ENCODE measurements around the gene SIRT7.
"Not testable (repeated sequence)": the region's sequence is repeated elsewhere in the genome, so short reads cannot be mapped to it uniquely, and the experiment has no call there.

Gene SIRT7

DNA sequence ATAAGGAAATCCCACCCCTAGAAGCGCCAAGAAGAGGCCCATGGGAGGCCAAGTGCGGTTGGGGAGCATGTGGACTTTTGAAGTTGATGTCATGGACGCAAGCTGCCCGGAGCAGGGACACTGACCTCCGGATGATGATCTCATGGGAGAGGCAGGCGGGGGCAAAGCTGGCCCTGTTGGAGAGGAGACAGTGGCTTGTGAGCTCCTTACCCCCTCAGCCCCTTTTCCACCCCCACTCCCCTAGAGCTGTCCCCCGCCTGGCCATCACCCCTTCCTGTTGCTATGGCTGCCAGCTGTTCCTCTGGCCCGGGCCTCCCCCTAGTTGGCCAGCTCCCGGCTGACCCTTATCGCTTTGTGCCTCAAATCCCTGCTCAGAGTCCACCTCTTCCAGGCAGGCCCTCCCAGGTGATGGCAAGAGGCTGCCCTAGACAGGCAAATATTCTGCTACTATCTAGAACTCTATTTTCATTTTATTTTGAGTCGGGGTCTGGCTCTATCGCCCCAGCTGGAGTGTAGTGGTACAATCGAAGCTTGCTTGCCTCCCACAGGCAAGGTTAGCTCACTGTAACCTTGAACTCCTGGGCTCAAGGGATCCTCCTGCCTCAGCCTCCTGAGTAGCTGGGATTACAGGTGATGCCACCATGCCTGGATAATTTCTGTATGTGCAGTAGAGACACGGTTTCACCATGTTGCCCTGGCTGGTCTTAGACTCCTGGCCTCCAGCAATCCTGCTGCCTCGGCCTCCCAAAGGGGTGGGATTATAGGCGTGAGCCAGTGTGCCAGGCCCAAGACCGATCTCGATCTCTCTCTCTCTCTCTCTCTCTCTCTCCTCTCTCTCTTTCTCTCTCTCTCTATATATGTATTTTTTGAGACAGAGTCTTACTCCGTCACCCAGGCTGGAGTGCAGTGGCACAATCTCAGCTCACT lies 36.4 kb upstream of the SIRT7 start:
- no peak for DNase-seq

DNA sequence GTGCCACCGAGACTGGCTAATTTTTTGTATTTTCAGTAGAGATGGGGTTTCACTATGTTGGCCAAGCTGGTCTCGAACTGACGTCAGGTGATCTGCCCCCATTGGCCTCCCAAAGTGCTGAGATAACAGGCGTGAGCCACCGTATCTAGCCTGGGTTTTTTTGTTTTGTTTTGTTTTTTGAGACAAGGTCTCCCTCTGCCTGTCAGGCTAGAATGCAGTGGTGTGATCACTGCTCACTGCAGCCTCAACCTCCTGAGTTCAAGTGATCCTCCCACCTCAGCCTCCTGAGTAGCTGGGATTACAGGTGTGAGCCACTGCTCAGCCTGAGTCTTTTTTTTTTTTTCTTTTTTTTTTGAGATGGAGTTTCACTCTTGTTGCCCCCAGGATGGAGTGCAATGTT lies 35.5 kb upstream of the SIRT7 start:
- not testable (repeated sequence) for DNase-seq

DNA sequence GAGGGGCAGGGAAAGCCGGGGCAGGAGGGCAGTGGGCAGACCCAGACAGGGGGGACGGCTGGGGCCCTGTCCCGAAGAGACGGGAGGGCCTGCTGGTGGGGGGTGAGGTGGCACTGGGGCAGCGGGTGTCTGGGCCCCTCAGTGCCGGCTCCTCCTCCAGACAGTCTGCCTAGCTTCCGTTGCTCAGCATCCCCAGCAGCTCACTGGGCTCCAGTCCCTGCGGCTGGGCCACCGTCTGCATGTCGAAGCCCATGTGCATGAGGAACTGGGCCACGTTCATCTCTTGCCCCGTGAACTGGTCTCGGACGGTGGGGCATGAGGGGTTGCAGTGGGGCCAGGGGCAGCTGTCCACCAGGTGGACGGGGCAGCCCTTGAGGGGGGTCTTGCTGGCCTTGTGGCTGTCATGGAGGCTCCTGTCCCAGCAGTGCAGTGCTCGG lies 34.8 kb upstream of the SIRT7 start:
- no peak for DNase-seq

DNA sequence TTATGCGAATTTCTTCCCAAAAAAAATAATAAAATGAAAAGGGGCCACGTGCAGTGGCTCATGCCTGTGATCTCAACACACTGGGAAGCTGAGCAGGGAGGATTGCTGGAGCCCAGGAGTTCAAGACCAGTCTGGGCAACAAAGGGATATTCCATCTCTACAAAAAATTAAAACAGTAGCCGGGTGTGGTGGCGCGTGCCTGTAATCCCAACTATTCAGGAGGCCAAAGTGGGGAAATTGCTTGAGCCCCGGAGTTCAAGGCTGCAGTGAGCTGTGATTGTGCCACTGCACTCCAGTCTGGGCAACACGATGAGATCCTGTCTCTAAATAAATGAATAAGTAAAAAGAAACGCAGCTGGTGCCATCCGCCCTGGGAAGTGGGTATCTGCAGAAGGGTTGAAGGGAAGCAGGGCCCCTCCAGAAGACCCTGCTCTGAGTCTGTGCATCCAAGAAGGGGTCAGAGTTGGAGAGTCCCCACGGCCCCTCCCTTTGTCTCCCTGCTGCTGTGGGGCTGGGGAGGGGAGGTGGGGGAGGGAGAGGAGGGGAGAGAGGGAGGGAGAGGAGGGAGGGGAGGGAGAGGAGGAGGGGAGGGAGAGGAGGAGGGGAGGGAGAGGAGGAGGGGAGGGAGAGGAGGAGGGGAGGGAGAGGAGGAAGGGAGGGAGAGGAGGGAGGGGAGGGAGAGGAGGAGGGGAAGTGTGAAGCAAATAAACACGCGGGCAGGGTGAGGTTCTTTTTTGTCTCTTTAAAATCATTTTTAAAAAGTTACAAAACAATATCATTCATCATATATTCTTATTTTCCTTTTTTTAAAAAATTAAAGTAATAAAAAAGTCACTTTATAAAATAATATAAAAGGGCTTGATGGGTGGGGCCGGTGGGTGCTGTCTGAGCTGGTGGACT lies 34.1 kb upstream of the SIRT7 start:
- DNase-seq = no peak

DNA sequence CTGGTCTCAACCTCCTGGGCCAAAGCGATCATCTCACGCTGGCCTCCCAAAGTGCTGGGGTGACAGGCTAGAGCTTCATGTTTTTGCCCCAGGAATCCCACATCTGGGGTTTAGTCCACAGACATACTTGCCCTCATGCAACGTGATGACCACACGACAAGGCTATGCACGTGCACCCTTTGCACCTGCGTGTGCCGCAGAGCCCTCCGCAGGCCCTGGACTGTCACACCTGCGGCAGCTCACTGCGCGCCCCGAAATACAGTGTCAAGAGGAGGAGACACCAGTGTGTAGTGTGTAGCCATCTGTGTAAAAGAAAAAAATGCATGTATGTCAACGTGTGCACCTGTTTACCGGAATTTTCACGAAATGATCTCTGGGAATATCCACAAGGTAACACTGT lies 32.5 kb upstream of the SIRT7 start:
- DNase-seq = no peak

DNA sequence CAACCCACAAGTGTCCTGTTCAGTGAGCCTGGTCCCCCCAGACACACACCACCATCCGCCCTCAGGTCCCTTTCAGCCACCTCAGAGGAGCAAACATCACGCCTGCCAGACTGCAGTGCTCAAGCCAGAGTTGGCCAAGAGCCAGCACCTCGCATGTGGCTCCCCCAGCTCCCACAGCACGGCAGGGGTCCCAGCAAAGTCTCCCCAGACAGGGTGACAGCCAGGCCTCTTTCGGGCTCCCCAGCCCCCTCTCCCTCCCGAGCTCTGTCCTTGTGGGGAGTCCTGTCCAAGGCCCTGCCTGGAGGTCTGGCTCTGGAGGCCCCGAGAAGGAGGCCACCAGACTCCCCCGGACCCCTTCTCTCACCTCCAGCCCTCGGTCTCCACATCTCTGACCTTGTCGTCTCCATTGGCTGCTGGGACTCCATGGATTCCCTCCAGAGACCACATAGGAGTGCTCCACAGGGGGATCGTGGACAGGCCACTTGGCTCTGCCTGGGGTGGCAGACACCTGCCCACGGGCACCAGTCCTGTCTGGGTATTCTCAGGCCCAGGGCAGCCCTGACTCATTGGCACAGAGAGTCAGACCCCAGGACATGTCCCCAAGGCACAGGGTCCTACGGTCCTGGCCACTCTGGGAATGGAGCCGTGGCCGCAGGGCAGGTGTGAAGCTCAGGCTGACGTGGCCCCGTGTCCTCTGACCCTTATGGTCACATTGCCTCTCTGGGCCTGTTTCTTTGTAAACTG lies 30.8 kb upstream of the SIRT7 start:
- no peak for DNase-seq

DNA sequence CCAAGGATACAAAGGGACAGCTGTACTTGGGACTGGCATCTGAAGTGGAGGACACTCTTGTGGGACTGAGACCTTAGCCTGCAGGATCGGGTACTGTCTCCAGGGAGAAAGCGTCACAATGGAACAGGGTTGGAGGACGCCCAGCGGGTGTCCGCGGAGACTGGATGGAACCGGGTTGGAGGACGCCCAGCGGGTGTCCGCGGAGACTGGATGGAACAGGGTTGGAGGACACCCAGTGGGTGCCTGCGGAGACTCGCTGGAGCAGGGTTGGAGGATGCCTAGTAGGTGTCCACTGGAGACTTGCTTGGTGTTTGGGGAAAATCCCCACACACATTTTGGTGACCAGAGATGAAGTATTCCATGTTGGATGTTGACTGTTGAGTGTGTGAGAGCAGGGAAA lies 29.2 kb upstream of the SIRT7 start, which contains the start of gene MYADML2:
TSS of gene MYADML2 (minus strand) at position 45 of the 400 bp plus-strand sequence. CDS start 5,492 bp downstream, outside the sequence.
- DNase-seq = no peak

DNA sequence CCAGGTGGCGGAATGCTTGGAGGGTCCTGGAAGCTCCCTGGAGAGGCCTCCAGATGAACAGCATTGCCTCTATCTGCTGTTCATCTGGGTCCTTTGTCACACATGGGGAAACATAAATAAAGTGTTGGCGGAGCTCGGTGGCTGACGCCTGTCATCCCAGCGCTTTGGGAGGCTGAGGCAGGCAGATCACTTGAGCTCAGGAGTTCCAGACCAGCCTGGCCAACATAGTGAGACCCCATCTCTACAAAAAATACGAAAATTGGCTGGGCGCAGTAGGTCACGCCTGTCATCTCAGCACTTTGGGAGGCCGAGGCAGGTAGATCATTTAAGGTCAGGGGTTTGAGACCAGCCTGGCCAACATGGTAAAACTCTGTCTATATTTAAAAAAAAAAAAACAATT lies 26.9 kb upstream of the SIRT7 start:
- no peak for DNase-seq

DNA sequence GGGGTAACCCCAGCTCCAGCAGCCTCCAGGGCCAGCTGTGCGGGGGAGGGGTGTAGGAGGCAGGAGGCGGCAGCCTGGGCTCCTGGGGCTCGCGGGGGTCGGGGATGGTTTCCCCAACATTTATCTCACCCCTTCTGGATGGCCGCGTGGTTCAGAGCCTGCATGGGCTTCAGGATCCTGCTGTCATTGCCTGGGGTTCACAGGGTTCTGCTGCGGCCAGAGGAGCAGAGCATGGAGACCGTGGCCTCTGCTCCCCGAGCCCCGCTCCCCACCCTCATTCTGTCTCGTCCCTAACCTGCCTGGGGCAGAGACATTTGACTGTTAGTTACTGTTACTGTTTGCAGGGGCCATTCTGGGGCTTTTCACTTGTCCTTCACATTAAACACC lies 24.2 kb upstream of the SIRT7 start:
- DNase-seq = no peak

DNA sequence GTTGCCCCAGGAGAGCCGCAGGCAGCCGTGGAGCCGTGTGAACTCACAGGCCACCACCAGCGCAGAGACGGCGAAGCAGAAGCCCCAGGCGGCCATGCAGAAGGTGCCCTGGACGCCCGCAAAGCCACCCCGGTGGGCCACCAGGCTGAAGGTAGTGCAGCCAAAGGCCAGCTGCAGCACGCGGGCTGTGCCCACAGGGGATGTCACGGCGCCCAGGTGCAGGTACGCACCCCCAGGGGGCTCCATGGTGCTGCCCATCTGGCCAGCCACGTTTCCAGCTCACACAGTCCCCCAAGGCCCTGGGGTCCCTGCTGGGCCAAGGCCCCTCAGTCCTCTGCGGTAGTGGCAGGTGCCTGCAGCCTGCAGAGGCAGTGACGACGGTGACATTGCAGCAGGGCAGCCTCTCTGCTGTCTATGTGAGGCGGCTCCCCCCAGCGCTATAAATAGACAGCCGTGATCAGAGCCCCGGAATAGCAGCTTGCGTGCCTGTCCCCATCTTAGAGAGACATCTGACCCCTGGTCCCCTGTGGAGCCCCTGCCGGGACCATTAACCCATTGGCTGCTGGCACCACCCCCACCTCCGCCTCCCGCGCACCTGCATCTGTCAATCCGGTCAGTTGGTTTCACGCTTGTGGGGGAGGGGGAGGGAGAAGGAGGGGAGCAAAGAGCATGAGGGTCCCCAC lies 23.6 kb upstream of the SIRT7 start:
- no peak for DNase-seq

DNA sequence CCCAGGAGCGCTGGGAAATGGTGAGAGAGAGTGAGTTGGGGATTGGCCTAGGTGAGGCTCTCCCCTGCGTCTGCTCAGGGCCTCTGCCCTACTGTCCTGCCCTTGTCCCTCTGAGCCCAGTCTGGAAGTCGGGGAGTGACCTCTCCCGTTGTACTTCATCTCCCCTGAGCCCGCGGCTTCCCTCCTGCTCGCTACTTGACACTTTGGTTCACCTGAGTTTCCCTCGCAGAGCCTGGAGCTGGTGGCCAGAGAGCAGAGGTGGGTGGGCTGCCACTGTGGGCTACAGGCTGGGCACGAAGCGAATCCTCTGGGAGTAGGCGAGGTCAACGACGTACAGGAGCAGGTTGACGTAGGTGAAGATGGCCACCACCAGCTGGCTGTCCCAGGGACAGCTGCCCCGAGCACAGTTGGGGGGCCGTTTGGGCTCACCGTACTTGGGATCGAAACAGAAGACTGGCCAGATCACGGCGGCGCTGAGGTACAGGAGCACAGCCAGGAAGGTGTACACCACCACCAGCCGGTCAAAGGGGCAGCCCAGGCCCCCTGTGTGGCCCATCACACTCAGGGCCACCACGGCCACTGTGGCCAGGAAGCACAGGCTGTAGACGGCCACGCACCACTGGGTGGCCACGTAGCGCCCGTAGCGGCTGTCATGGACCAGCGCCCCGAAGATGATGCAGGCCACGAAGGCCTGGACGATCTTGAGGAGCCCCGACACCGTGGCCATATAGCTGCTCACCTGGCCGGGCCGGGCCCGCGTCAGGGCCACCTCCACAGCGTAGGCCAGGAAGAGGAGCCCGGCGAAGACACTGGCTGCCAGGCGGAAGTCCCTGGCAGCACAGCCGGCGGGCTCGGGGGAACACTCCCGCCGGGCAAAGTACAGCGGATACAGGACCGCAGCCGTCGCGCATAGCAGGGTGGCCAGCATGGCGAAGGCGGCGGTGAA lies 22.8 kb upstream of the SIRT7 start:
- no peak for DNase-seq

DNA sequence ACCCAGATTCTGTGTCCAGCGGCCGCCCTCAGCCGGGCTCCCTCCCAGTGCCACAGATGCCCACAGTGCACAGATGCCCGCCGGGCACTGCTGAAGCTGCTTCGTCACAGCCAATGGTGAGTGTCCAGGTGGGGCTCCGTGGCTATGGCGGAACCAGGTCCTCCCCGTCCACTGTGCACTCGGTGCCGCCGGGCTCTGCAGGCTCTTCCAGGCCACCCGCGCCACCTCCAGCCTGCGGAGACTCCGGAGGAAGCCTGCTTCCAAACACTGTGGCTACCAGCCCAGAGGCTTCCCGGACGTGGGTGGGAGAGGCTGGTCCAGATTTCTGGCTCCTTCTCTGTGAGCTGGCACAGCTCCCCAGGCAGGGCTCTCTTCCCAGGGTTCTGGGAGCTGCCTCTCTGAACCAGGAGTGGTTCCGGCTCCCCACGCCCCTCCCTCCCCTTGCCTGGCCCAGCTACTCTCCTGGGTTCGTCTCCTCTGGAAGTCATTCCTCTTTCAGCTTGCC lies 22.0 kb upstream of the SIRT7 start:
- DNase-seq = no peak

DNA sequence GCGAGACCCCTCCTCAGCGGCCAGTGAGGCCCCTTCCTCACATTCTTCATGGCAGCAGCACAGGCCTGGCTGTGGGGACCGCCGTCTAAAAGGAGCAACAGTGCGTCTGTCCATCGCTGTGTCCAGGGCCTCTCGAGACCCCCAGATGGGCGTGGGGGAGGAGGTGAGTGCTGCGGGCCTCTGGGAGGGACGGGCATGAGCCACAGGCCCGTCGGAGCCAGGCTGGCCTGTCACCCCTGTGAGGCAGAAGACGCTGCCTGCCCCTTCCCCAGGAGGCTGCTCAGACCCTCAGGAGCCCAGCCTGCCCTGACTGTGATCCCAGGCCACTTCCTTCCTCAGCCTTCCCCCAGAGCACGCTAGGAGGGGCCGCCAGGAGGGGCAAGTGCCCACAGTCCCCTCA lies 21.2 kb upstream of the SIRT7 start:
- no peak for DNase-seq

DNA sequence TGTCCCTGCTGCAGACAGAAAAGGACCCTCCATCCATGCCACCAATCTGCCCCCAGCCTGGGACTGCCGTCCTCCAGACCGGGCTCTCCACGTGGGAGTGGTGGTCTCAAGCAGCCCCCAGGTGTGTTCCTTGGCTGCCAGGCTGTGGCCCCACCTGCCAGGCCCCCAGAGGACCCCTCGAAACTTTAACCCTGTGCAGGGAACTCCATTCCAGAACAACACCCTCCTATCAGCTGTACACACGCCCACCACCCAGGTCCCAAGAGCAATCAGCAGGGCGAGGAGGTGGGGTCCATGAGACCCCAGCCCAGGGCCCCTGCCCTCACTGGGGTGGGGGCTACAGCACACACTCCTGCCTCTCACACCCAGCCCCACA lies 17.7 kb upstream of the SIRT7 start:
- no peak for DNase-seq

DNA sequence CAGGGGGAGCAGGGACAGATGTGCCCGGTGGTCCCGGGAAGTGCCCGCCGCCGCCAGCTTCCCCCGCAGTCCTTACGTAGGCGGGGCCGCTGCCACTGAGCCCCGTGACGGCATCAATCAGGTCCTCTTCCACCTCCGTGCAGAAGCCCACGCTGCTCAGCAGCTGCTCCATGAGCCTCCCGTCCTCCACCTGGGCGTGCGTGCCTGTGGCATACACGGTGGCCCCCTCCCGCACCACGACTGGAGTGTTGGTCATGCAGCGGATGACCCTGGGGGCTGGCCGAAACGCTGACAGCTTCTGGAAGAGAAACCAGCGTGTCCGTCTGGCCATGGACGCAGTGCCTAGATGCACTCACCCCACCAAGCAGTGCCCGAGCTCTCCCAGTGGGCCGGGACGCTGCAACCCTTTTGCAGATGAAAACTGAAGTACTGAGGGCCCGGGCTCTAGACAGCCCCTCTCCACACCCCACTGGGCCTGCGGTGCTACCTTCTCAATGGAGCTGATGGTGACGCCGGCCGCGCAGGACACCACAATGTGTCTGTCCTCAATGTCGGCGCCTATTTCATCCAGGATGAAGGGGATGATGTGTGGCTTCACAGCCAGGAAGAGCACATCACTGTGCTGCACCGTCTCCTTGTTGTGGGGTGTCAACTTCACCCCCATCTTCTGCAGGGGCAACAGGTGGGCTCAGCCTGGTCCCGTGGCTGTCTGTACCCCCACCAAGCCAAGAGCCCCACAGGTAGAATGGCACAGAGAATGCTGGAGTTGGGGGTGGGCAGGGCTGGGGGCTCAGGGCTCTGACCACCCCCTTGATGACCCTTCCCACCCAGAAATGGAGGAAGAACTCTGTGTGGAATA lies 17.1 kb upstream of the SIRT7 start:
- no peak for DNase-seq

DNA sequence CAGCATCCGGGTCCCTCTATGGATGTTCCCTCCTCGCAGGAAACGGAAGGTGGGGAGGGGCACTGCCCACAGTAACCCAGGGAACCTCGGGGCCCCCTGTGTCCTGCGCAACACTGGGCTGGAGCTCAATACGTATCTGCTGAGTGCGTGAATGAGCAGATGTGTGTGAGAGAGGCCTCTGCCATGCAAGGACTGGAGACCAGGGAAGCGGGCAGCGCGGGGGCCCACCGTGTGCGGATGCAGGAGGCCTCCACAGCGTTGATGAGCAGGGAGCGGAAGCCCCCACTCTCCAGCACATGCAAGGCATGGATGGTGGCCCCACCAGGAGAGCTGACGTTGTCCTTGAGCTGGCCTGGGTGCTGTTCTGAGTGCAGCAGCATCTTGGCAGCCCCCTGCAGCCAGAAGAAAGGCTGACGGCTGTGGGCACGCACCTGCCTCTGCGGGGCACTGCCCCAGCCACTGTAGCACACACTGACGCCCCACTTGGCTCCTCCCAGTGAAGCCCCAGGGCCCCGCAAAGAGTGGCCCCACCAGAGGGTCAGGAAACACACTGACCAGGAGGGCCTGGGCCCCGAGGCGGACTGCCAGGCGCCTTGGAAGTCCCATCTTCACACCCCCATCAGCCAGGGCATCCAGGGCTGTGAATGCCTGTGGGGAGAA lies 16.3 kb upstream of the SIRT7 start:
- no peak for DNase-seq

DNA sequence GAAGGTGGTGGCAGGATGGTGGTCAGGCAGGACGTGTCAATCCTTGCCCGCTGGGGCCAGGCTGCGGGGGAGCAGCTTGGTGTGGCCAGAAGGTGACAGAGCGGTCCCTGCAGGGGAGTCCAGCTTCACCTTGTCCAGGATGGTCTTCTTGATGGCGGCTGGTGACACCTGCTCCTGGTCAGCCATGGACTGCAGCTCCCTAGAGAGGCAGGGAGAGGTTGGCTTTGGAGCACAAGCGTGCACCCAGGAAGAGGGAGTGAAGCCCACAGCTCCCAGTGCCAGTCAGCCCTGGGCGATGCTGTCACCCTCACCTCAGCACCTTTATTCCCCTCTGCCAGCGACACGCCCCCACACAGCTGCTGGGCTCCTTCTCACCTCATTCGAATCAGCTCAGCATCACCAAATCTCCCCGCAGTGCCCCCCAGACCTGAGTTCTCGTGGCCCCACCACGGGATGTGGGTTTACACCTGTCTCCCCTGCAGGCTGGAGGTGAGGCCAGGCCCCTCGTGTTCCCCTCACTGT lies 15.3 kb upstream of the SIRT7 start:
- no peak for DNase-seq

DNA sequence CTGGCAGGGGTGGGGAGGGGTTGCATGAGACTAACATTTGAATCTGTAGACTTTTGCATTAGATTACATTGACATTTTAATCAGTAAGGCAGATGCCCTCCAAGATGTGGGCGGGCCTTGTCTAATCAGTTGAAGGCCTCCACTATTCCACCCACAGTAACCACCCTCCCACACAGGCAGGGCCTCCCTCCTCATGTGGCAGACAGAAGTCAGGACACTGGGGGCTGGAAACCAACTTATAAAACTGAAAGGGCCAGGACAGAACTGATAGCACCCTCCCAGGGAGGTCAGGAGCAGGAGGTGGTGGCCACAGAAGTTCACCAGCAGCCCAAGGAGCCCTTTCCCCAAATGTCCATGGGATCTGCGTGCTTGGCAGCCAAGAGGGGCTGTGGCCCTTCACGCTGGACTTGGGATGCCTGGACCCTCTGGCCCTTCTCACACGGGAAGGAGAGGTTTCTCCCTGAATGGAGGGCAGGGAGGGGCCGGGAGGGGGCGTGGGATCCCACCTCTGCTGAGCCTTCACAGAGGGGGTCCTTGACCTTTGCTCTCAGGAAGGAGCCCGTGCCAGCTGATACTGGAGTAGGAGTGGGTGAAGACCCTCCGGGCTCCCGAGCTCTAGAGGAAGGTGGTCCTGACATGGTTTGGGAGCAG lies 14.5 kb upstream of the SIRT7 start:
- DNase-seq = no peak
